ENCODE data around the gene TNFAIP3.
"Not testable (repeated sequence)": the region's sequence is repeated elsewhere in the genome, so short reads cannot be mapped to it uniquely, and the experiment has no call there.

- TF ChIP-seq ZNF565 (CRISPR knock-in tag; conservative IDR thresholded peaks at IDR 0.05; ENCODE audit: low read depth); POU6F1 (CRISPR knock-in tag; IDR thresholded peaks at IDR 0.05; ENCODE audit: borderline replicate concordance, low read depth); ZNF70 (CRISPR knock-in tag; IDR thresholded peaks at IDR 0.05); TOX (CRISPR knock-in tag; IDR thresholded peaks at IDR 0.05; ENCODE audit: borderline replicate concordance); ARNTL (CRISPR knock-in tag; IDR thresholded peaks at IDR 0.05; ENCODE audit: borderline replicate concordance, low read depth); PATZ1 (CRISPR knock-in tag; IDR thresholded peaks at IDR 0.05; ENCODE audit: borderline replicate concordance): not testable (repeated sequence)
Measured at GRCh38 chr6:137884910-137885229, 17.8 kb downstream of the TNFAIP3 start.

Measured in SK-N-SH treated with all-trans-retinoic acid at 6 μM for 48 hours (cell line).